ENCODE measurements around the gene TMC2. TPM values are rescaled to one million over a fixed set of nuclear protein-coding genes. Genes with fewer than 3 reads are reported as not detected.

Gene TMC2
- total RNA-seq, 1 experiment from 2014 or later, result not detected

- no peak for DNase-seq (ENCODE audit: unreplicated experiment)
- H3K27ac Mint-ChIP-seq (ENCODE audit: low read depth, unreplicated experiment), result no peak overlapping the region
- TF ChIP-seq CTCF (IDR thresholded peaks at IDR 0.05; ENCODE audit: unreplicated experiment), result no peak
- no peak overlapping the region for H3K4me3 Mint-ChIP-seq (ENCODE audit: unreplicated experiment)
- no TSS peak for BruUV-seq (replicated peaks)
- ChIA-PET POLR2A (interaction anchor here (0.7 kb wide), 1 partner anchor 116 kb away, joined by 3 read pairs; no protein-coding TSS in a partner anchor), CTCF (no interaction called here)
- intact Hi-C loops (cut with micrococcal nuclease), result no loop called here
- H3K4me1 Mint-ChIP-seq (ENCODE audit: insufficient read depth, unreplicated experiment), result no peaks in the 10 kb centered on the region
- H3K9me3 Mint-ChIP-seq (ENCODE audit: unreplicated experiment), result peaks cover 15% of the 10 kb centered on the region
- no peaks in the 10 kb centered on the region for H3K36me3 Mint-ChIP-seq (ENCODE audit: insufficient read depth, unreplicated experiment)
- peaks cover 23% of the 10 kb centered on the region for H3K27me3 Mint-ChIP-seq (ENCODE audit: insufficient read depth, unreplicated experiment)
Observed at GRCh38 chr20:2606507-2607006, 70.2 kb downstream of the TMC2 start.

GRCh38 chr20:2610326-2610725 is 74.0 kb downstream of the TMC2 start:
- no peak for DNase-seq (ENCODE audit: unreplicated experiment)
- CTCF ChIA-PET, result no interaction called here

GRCh38 chr20:2610941-2611720 is 74.8 kb downstream of the TMC2 start:
- Mint-ChIP-seq H3K9me3 (ENCODE audit: unreplicated experiment) (peaks cover 26% of the 10 kb centered on the region), H3K27ac (ENCODE audit: low read depth, unreplicated experiment) (no peak overlapping the region), H3K4me3 (ENCODE audit: unreplicated experiment) (no peak overlapping the region), H3K36me3 (ENCODE audit: insufficient read depth, unreplicated experiment) (no peaks in the 10 kb centered on the region), H3K4me1 (ENCODE audit: insufficient read depth, unreplicated experiment) (no peaks in the 10 kb centered on the region), H3K27me3 (ENCODE audit: insufficient read depth, unreplicated experiment) (peaks cover 45% of the 10 kb centered on the region)
- POLR2A ChIA-PET, result interaction anchor here (0.6 to 1.0 kb wide), 2 partner anchors 98 to 356 kb away, joined by 3 to 4 read pairs; no protein-coding TSS in a partner anchor
- CTCF ChIA-PET, result interaction anchor here (0.9 kb wide), 1 partner anchor 34 kb away, joined by 3 read pairs; no protein-coding TSS in a partner anchor
- intact Hi-C loops (cut with micrococcal nuclease), result no loop called here
- no TSS peak for BruUV-seq (replicated peaks)
- TF ChIP-seq CTCF (IDR thresholded peaks at IDR 0.05; ENCODE audit: unreplicated experiment), result no peak
- DNase-seq (ENCODE audit: unreplicated experiment), result no peak

More at GRCh38 chr20:2610326-2610725, 74.0 kb downstream of the TMC2 start:
- POLR2A ChIA-PET, result interaction anchor here (0.6 kb wide), 1 partner anchor 97 kb away, joined by 4 read pairs; no protein-coding TSS in a partner anchor
- H3K36me3 Mint-ChIP-seq (ENCODE audit: insufficient read depth, unreplicated experiment), result no peaks in the 10 kb centered on the region
- no peak for TF ChIP-seq CTCF (IDR thresholded peaks at IDR 0.05; ENCODE audit: unreplicated experiment)
- H3K9me3 Mint-ChIP-seq (ENCODE audit: unreplicated experiment), result peaks cover 20% of the 10 kb centered on the region
- intact Hi-C loops (cut with micrococcal nuclease), result no loop called here
- no peaks in the 10 kb centered on the region for H3K4me1 Mint-ChIP-seq (ENCODE audit: insufficient read depth, unreplicated experiment)
- no TSS peak for BruUV-seq (replicated peaks)
- no peak overlapping the region for H3K4me3 Mint-ChIP-seq (ENCODE audit: unreplicated experiment)
- no peak overlapping the region for H3K27ac Mint-ChIP-seq (ENCODE audit: low read depth, unreplicated experiment)
- H3K27me3 Mint-ChIP-seq (ENCODE audit: insufficient read depth, unreplicated experiment), result peaks cover 37% of the 10 kb centered on the region

- DNase-seq (ENCODE audit: unreplicated experiment), result no peak
- no TSS peak for BruUV-seq (replicated peaks)
- H3K27me3 Mint-ChIP-seq (ENCODE audit: insufficient read depth, unreplicated experiment), result peaks cover 51% of the 10 kb centered on the region
- no peak overlapping the region for H3K4me3 Mint-ChIP-seq (ENCODE audit: unreplicated experiment)
- TF ChIP-seq CTCF (IDR thresholded peaks at IDR 0.05; ENCODE audit: unreplicated experiment), result no peak
- peaks cover 29% of the 10 kb centered on the region for H3K9me3 Mint-ChIP-seq (ENCODE audit: unreplicated experiment)
- H3K27ac Mint-ChIP-seq (ENCODE audit: low read depth, unreplicated experiment), result no peak overlapping the region
- ChIA-PET CTCF (interaction anchor here (0.9 kb wide), 1 partner anchor 35 kb away, joined by 3 read pairs; no protein-coding TSS in a partner anchor), POLR2A (interaction anchor here (1.0 kb wide), 1 partner anchor 357 kb away, joined by 3 read pairs; no protein-coding TSS in a partner anchor)
- H3K4me1 Mint-ChIP-seq (ENCODE audit: insufficient read depth, unreplicated experiment), result no peaks in the 10 kb centered on the region
- no peaks in the 10 kb centered on the region for H3K36me3 Mint-ChIP-seq (ENCODE audit: insufficient read depth, unreplicated experiment)
- intact Hi-C loops (cut with micrococcal nuclease), result no loop called here
Observed at GRCh38 chr20:2612073-2612472, 75.7 kb downstream of the TMC2 start.

All from MCF 10A (cell line).